Activated CD4-positive, alpha-beta T cell treated with anti-CD3 and anti-CD28 coated beads for 36 hours (primary cell): ENCODE data around the gene HID1. TPM values are rescaled to one million over a fixed set of nuclear protein-coding genes. Genes with fewer than 3 reads are reported as not detected.
"Not testable (repeated sequence)": the region's sequence is repeated elsewhere in the genome, so short reads cannot be mapped to it uniquely, and the experiment has no call there.

Source experiments
- ATAC-seq: fragments of 200-7000 bp; cut with Tn5 transposase; one replicate; pipeline ENCODE4 v1.10.0; 2021; ENCODE audit warnings: mild to moderate bottlenecking, moderate library complexity
- CTCF ChIA-PET: fragments of 350-600 bp; sonication (Branson Sonifier 250); formaldehyde crosslinking; loops from one replicate; lab custom pipeline; 2021; ENCODE audit warnings: antibody characterized with exemption; lab: Charles Lee
- POLR2A ChIA-PET: fragments of 350-600 bp; sonication (Branson Sonifier 250); formaldehyde crosslinking; loops from one replicate; lab custom pipeline; 2021; ENCODE audit warnings: antibody characterized with exemption, inconsistent platforms; lab: Charles Lee
- DNase-seq: peaks from one replicate; pipeline ENCODE4 v3.0.0-alpha.2; 2020
- H3K27ac Mint-ChIP-seq: one replicate; pipeline ENCODE4 v1.8.0; 2021; ENCODE audit warnings: mixed read lengths
- H3K27me3 Mint-ChIP-seq: one replicate; pipeline ENCODE4 v1.8.0; 2021; ENCODE audit warnings: mixed read lengths
- H3K36me3 Mint-ChIP-seq: one replicate; pipeline ENCODE4 v1.8.0; 2021; ENCODE audit warnings: low read depth, mixed read lengths
- H3K4me1 Mint-ChIP-seq: one replicate; pipeline ENCODE4 v1.8.0; 2021; ENCODE audit warnings: mixed read lengths
- H3K4me3 Mint-ChIP-seq: one replicate; pipeline ENCODE4 v1.8.0; 2021; ENCODE audit warnings: mild to moderate bottlenecking, moderate library complexity, mixed read lengths
- H3K9me3 Mint-ChIP-seq: one replicate; pipeline ENCODE4 v1.8.0; 2021; ENCODE audit warnings: low read depth, mixed read lengths
- intact Hi-C, 2 experiments: fragments of 100-400 bp; cut with DNase I in 1 of 2; cut with micrococcal nuclease in 1 of 2; formaldehyde crosslinking; loops; one replicate each; pipeline versions ENCODE4 v1.14.2 to v1.15.1; 2022 to 2024; cut with DNase I, micrococcal nuclease
- total RNA-seq, 2 experiments: library from RNA; stranded (reverse); gene quantifications; one replicate each; pipeline ENCODE4 v1.2.3, GENCODE V29; 2021

The HID1 gene
- total RNA-seq, 2 experiments from 2014 or later = 1.6 TPM

- H3K36me3 Mint-ChIP-seq, H3K9me3 Mint-ChIP-seq, H3K4me3 Mint-ChIP-seq, DNase-seq, ATAC-seq, H3K27ac Mint-ChIP-seq, intact Hi-C loops, H3K27me3 Mint-ChIP-seq, H3K4me1 Mint-ChIP-seq: not testable (repeated sequence)
- ChIA-PET POLR2A (interaction anchor here (0.6 kb wide), 1 partner anchor 33 kb away, joined by 3 read pairs; no protein-coding TSS in a partner anchor), CTCF (interaction anchor here (0.8 to 10.6 kb wide), 4 partner anchors 7 to 162 kb away, joined by 3 to 82 read pairs (median 8); partner anchors contain the start of genes MRPL58 and NT5C)
Observed at GRCh38 chr17:74969501-74969900, 3.1 kb downstream of the HID1 start.

- ATAC-seq (no peak), DNase-seq (no peak)
- intact Hi-C loops = no loop called here
- Mint-ChIP-seq H3K36me3 (no peaks in the 10 kb centered on the region), H3K27ac (no peak overlapping the region), H3K4me3 (no peak overlapping the region), H3K9me3 (no peaks in the 10 kb centered on the region), H3K4me1 (peaks cover 9% of the 10 kb centered on the region), H3K27me3 (peaks cover 5% of the 10 kb centered on the region)
- ChIA-PET POLR2A (no interaction called here), CTCF (interaction anchor here (0.6 to 2.8 kb wide), 2 partner anchors 10 to 321 kb away, joined by 3 to 12 read pairs; partner anchors contain the start of gene SLC25A19)
Observed at GRCh38 chr17:74968361-74968780, 4.2 kb downstream of the HID1 start.

GRCh38 chr17:74964988-74965622 is 7.5 kb downstream of the HID1 start:
- Mint-ChIP-seq H3K27me3 (no peaks in the 10 kb centered on the region), H3K36me3 (no peaks in the 10 kb centered on the region), H3K9me3 (no peaks in the 10 kb centered on the region), H3K27ac (no peak overlapping the region), H3K4me1 (peaks cover 6% of the 10 kb centered on the region), H3K4me3 (no peak overlapping the region)
- intact Hi-C loops = loop anchor here (5.0 kb wide), 5 partner anchors 67 to 237 kb away; partner anchors contain the start of gene NT5C (in 1 of the 2)
- DNase-seq = no peak
- POLR2A ChIA-PET = no interaction called here
- no peak for ATAC-seq
- CTCF ChIA-PET = no interaction called here

- Mint-ChIP-seq H3K9me3 (no peaks in the 10 kb centered on the region), H3K27me3 (no peaks in the 10 kb centered on the region), H3K36me3 (no peaks in the 10 kb centered on the region), H3K27ac (no peak overlapping the region), H3K4me3 (no peak overlapping the region), H3K4me1 (peaks cover 6% of the 10 kb centered on the region)
- POLR2A ChIA-PET = no interaction called here
- CTCF ChIA-PET = interaction anchor here (1.9 to 4.6 kb wide), 2 partner anchors 10 to 448 kb away, joined by 4 to 82 read pairs; partner anchors contain the start of gene HID1
- intact Hi-C loops = loop anchor here (5.0 kb wide), 5 partner anchors 68 to 238 kb away; partner anchors contain the start of gene NT5C (in 1 of the 2)
- DNase-seq (no peak), ATAC-seq (no peak)
Observed at GRCh38 chr17:74964246-74964761, 8.3 kb downstream of the HID1 start.

GRCh38 chr17:74963656-74964055 is 8.9 kb downstream of the HID1 start:
- ATAC-seq = no peak
- no peak overlapping the region for H3K4me3 Mint-ChIP-seq
- ChIA-PET CTCF (interaction anchor here (0.6 to 4.6 kb wide), 4 partner anchors 10 to 449 kb away, joined by 3 to 82 read pairs (median 4); partner anchors contain the start of gene HID1), POLR2A (no interaction called here)
- peaks cover 6% of the 10 kb centered on the region for H3K4me1 Mint-ChIP-seq
- H3K36me3 Mint-ChIP-seq = no peaks in the 10 kb centered on the region
- DNase-seq = no peak
- H3K27ac Mint-ChIP-seq = no peak overlapping the region
- no peaks in the 10 kb centered on the region for H3K27me3 Mint-ChIP-seq
- intact Hi-C loops = loop anchor here (5.0 kb wide), 5 partner anchors 69 to 239 kb away; partner anchors contain the start of gene NT5C (in 1 of the 2)
- no peaks in the 10 kb centered on the region for H3K9me3 Mint-ChIP-seq

- ChIA-PET CTCF (interaction anchor here (0.6 to 4.6 kb wide), 21 partner anchors 11 to 450 kb away, joined by 3 to 82 read pairs (median 9); partner anchors contain the start of genes CDR2L, HID1, MRPL58 and NT5C), POLR2A (interaction anchor here (1.2 kb wide), 1 partner anchor 151 kb away, joined by 4 read pairs; no protein-coding TSS in a partner anchor)
- intact Hi-C loops = loop anchor here (5.0 kb wide), 5 partner anchors 69 to 239 kb away; partner anchors contain the start of gene NT5C (in 1 of the 2)
- Mint-ChIP-seq H3K4me1 (peaks cover 6% of the 10 kb centered on the region), H3K4me3 (no peak overlapping the region), H3K9me3 (no peaks in the 10 kb centered on the region), H3K27ac (no peak overlapping the region), H3K27me3 (no peaks in the 10 kb centered on the region), H3K36me3 (no peaks in the 10 kb centered on the region)
- DNase-seq (no peak), ATAC-seq (no peak)
Observed at GRCh38 chr17:74962622-74963394, 9.8 kb downstream of the HID1 start.

GRCh38 chr17:74961657-74962350 is 10.8 kb downstream of the HID1 start:
- peak; percentile 92 for DNase-seq
- CTCF ChIA-PET = interaction anchor here (0.5 to 4.6 kb wide), 62 partner anchors 9 to 786 kb away, joined by 3 to 82 read pairs (median 6); partner anchors contain the start of genes CDR2L, FDXR, HID1 and MRPL58

GRCh38 chr17:74960570-74961342 is 11.8 kb downstream of the HID1 start:
- ChIA-PET CTCF (interaction anchor here (0.5 to 4.6 kb wide), 58 partner anchors 8 to 1599 kb away, joined by 3 to 82 read pairs (median 6); partner anchors contain the start of genes CDR2L, FDXR, HID1 and MRPL58), POLR2A (interaction anchor here (0.6 to 1.5 kb wide), 10 partner anchors 11 to 819 kb away, joined by 3 to 8 read pairs (median 3); partner anchors contain the start of genes KCTD2 and NT5C)
- DNase-seq = peak; percentile 77
- intact Hi-C loops = loop anchor here (1.0 to 5.0 kb wide), 12 partner anchors 46 to 452 kb away; partner anchors contain the start of genes MRPL58 (in 2 of the 2), ARMC7 (in 1 of the 2), NT5C (in 1 of the 2) and NUP85 (in 1 of the 2)
- H3K4me3 Mint-ChIP-seq = no peak overlapping the region
- no peaks in the 10 kb centered on the region for H3K36me3 Mint-ChIP-seq
- H3K9me3 Mint-ChIP-seq = no peaks in the 10 kb centered on the region
- no peaks in the 10 kb centered on the region for H3K27me3 Mint-ChIP-seq
- no peak overlapping the region for H3K27ac Mint-ChIP-seq
- peak; percentile 66 for ATAC-seq
- H3K4me1 Mint-ChIP-seq = peaks cover 6% of the 10 kb centered on the region

More at GRCh38 chr17:74961657-74962350, 10.8 kb downstream of the HID1 start:
- Mint-ChIP-seq H3K27me3 (no peaks in the 10 kb centered on the region), H3K4me1 (peaks cover 6% of the 10 kb centered on the region), H3K36me3 (no peaks in the 10 kb centered on the region), H3K27ac (no peak overlapping the region), H3K9me3 (no peaks in the 10 kb centered on the region), H3K4me3 (no peak overlapping the region)
- POLR2A ChIA-PET = interaction anchor here (0.7 to 1.5 kb wide), 8 partner anchors 10 to 241 kb away, joined by 3 to 8 read pairs (median 3); partner anchors contain the start of genes KCTD2 and NT5C
- peak; percentile 79 for ATAC-seq
- intact Hi-C loops = loop anchor here (1.0 to 5.0 kb wide), 12 partner anchors 44 to 450 kb away; partner anchors contain the start of genes MRPL58 (in 2 of the 2), ARMC7 (in 1 of the 2), NT5C (in 1 of the 2) and NUP85 (in 1 of the 2)

- Mint-ChIP-seq H3K9me3 (no peaks in the 10 kb centered on the region), H3K4me1 (peaks cover 6% of the 10 kb centered on the region), H3K4me3 (no peak overlapping the region), H3K36me3 (no peaks in the 10 kb centered on the region), H3K27me3 (no peaks in the 10 kb centered on the region), H3K27ac (no peak overlapping the region)
- POLR2A ChIA-PET = interaction anchor here (0.6 to 1.5 kb wide), 3 partner anchors 87 to 820 kb away, joined by 3 read pairs; partner anchors contain the start of gene KCTD2
- no peak for DNase-seq
- intact Hi-C loops = loop anchor here (2.0 to 5.0 kb wide), 8 partner anchors 53 to 242 kb away; partner anchors contain the start of genes MRPL58 (in 2 of the 2) and NT5C (in 1 of the 2)
- ATAC-seq = no peak
- CTCF ChIA-PET = interaction anchor here (0.6 to 4.6 kb wide), 27 partner anchors 10 to 248 kb away, joined by 3 to 82 read pairs (median 7); partner anchors contain the start of genes CDR2L, HID1, MRPL58 and OTOP2
Observed at GRCh38 chr17:74959826-74960515, 12.6 kb downstream of the HID1 start.
